Right hindlimb (tissue), 1 donor: ENCODE data around the gene RBL1.
"Not testable (repeated sequence)": the region's sequence is repeated elsewhere in the genome, so short reads cannot be mapped to it uniquely, and the experiment has no call there.

ENCODE experiments used
- DNase-seq: peaks from one replicate; pipeline ENCODE4 v3.0.0-alpha.2; 2018

The RBL1 gene

GRCh38 chr20:37075932-37076685 is 19.7 kb downstream of the RBL1 start:
- no peak for DNase-seq

GRCh38 chr20:37072293-37073196 is 23.3 kb downstream of the RBL1 start:
- no peak for DNase-seq

GRCh38 chr20:37071481-37071911 is 24.3 kb downstream of the RBL1 start:
- no peak for DNase-seq

GRCh38 chr20:37069563-37069962 is 26.2 kb downstream of the RBL1 start:
- DNase-seq, result not testable (repeated sequence)

- no peak for DNase-seq
Measured at GRCh38 chr20:37066168-37066567, 29.6 kb downstream of the RBL1 start.

GRCh38 chr20:37055276-37055675 is 40.5 kb downstream of the RBL1 start:
- DNase-seq, result no peak

- no peak for DNase-seq
Measured at GRCh38 chr20:37053230-37053950, 42.4 kb downstream of the RBL1 start.

GRCh38 chr20:37042986-37043972 is 52.5 kb downstream of the RBL1 start:
- no peak for DNase-seq

GRCh38 chr20:37039366-37039765 is 56.4 kb downstream of the RBL1 start:
- not testable (repeated sequence) for DNase-seq

- no peak for DNase-seq
Measured at GRCh38 chr20:37032077-37032476, 63.7 kb downstream of the RBL1 start.

- no peak for DNase-seq
Measured at GRCh38 chr20:37020636-37021035, 75.2 kb downstream of the RBL1 start.

GRCh38 chr20:37012631-37013030 is 83.2 kb downstream of the RBL1 start:
- not testable (repeated sequence) for DNase-seq

- DNase-seq, result not testable (repeated sequence)
Measured at GRCh38 chr20:37011858-37012257, 83.9 kb downstream of the RBL1 start.

GRCh38 chr20:37011147-37011546 is 84.7 kb downstream of the RBL1 start:
- no peak for DNase-seq

- no peak for DNase-seq
Measured at GRCh38 chr20:37007898-37008649, 87.7 kb downstream of the RBL1 start.

GRCh38 chr20:37005062-37005942 is 90.5 kb downstream of the RBL1 start:
- not testable (repeated sequence) for DNase-seq

- not testable (repeated sequence) for DNase-seq
Measured at GRCh38 chr20:37001634-37002033, 94.2 kb downstream of the RBL1 start.

GRCh38 chr20:37000171-37000570 is 95.6 kb downstream of the RBL1 start:
- not testable (repeated sequence) for DNase-seq

GRCh38 chr20:36998652-36999051 is 97.1 kb downstream of the RBL1 start:
- DNase-seq, result no peak

- no peak for DNase-seq
Measured at GRCh38 chr20:36997121-36997520, 98.7 kb downstream of the RBL1 start.
